Thymus (tissue), 11 donors: ENCODE results near the gene FABP7. TPM values are rescaled to one million over a fixed set of nuclear protein-coding genes. Genes with fewer than 3 reads are reported as not detected.

Experiments used
- DNase-seq, 9 donors: peaks; one replicate each; pipeline ENCODE4 v3.0.0-alpha.2; 2013; ENCODE audit warnings: low spot score in 9 of 9, low read depth in 6 of 9, missing footprints in 1 of 9
- H3K27ac ChIP-seq, 2 donors: one replicate each; pipeline ENCODE4 v1.5.1; 2013; ENCODE audit warnings: control low read depth in 1 of 2, low read depth in 1 of 2, low read length in 1 of 2, mild to moderate bottlenecking in 1 of 2, moderate library complexity in 1 of 2
- H3K27me3 ChIP-seq, 2 donors: one replicate each; pipeline ENCODE4 v1.5.1; 2013; ENCODE audit warnings: low read length in 1 of 2; ENCODE audit not compliant: control insufficient read depth in 2 of 2, insufficient read depth in 1 of 2
- H3K36me3 ChIP-seq, 2 donors: one replicate each; pipeline ENCODE4 v1.5.1; 2013; ENCODE audit warnings: low read length in 1 of 2, mild to moderate bottlenecking in 1 of 2, moderate library complexity in 1 of 2; ENCODE audit not compliant: control insufficient read depth in 2 of 2, insufficient read depth in 2 of 2
- H3K4me1 ChIP-seq, 2 donors: one replicate each; pipeline ENCODE4 v1.5.1; 2013; ENCODE audit warnings: low read length in 2 of 2; ENCODE audit not compliant: control insufficient read depth in 2 of 2, insufficient read depth in 2 of 2
- H3K4me3 ChIP-seq, 2 donors: one replicate each; pipeline ENCODE4 v1.5.1; 2013; ENCODE audit warnings: low read length in 2 of 2, control low read depth in 1 of 2, mild to moderate bottlenecking in 1 of 2
- H3K9me3 ChIP-seq, 2 donors: one replicate each; pipeline ENCODE4 v1.5.1; 2013; ENCODE audit warnings: low read length in 1 of 2, mild to moderate bottlenecking in 1 of 2; ENCODE audit not compliant: control insufficient read depth in 2 of 2, insufficient read depth in 1 of 2
- WGBS: extraction: QIAGEN DNeasy Blood & Tissue Kit; methylation state at CpG from one replicate; pipeline ENCODE4 v1.1.7; 2013; 5-methylcytosine and 5-hydroxymethylcytosine counted together
- polyA plus RNA-seq: library from polyadenylated mRNA; stranded (reverse); fragments of 200-250 nt; gene quantifications from one replicate; pipeline ENCODE4 v1.2.3, GENCODE V29; 2013
- total RNA-seq: library from RNA; stranded (reverse); fragments of 120-200 nt; gene quantifications from one replicate; pipeline ENCODE4 v1.2.4, GENCODE V29; 2013
- donor health status: healthy.

The FABP7 gene
- total and polyA plus RNA-seq, 2 donors, result 1.9 to 7.1 TPM

DNA sequence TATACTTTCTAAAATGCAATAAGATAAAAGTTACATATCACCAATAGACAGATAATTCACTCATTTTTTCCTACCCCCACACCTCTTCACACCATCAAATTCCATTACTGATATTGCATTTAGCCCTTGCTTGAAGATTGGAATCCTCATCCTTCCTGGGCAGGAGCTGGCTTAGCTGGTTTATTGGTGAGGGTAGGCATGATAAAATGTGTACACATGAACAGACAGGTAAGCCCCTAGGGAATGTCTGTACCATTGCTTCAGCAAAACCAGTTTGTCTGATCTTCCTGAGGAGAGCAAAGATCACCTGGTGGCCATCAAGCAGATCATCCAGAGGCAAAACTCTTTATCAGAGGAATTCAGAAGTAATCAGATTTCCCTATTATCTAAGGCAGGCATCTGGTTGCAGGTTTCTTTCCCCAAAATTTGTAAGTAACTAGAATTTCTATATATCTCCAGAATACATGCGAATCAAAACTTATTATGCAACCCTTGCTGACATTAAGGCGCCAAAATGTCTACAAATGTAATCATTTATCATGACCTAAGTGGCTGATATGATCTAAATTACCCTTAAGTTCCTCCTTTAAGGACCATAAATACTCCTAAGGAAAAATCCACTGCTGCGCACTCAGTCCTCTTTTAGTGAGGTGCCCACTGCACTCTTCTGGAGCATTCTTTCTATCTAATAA lies 6.6 kb upstream of the FABP7 start:
- Histone ChIP-seq H3K4me1 (no peaks in the 10 kb centered on the region), H3K27ac (no peak overlapping the region), H3K4me3 (no peak overlapping the region), H3K27me3 (no peaks in the 10 kb centered on the region), H3K9me3 (no peaks in the 10 kb centered on the region), H3K36me3 (no peaks in the 10 kb centered on the region)
- 88% methylated on average over 3 of the region's 3 CpGs for WGBS
- no peak for DNase-seq

DNA sequence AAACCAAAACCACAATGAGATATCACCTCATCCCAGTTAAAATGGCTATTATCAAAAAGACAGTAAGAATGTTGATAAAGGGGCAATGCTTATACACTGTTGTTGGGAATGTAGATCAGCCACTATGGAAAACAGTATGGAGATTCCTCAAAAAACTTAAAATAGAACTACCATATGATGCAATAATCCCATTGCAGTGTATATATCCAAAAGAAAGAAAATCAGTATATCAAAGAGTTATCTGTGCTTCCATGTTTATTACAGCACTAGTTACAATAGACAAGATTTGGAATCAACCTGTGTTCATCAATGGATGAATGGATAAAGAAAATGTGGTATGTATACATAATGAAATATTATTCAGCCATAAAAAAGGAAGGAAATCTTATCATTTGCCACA lies 3.5 kb upstream of the FABP7 start:
- peaks cover 0 to 5% of the 10 kb centered on the region in 2 donors for H3K27me3 ChIP-seq
- H3K4me3 ChIP-seq, result no peak overlapping the region
- no peaks in the 10 kb centered on the region for H3K36me3 ChIP-seq
- H3K9me3 ChIP-seq, result no peaks in the 10 kb centered on the region
- H3K4me1 ChIP-seq, result no peaks in the 10 kb centered on the region
- no peak for DNase-seq
- H3K27ac ChIP-seq, result no peak overlapping the region

DNA sequence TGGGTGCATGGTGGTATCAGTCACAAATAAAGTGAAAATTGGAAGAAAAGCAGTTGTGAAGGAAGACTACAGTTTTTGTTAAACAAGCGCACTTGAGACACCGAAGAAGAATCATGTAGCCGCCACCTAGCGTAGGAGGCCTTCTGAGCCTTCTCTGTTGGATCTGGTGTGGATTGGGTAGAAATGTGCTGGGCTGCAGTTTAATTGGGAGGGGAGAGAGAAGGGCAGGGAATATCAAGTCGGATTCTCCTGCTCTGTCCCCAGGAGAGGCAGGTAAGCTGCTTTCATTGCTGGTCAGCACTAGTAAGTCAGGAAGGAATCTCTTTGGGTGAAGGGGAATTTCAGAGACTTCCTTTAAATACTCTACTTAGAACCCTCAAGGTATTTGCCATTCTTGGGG lies 1.2 kb upstream of the FABP7 start:
- Histone ChIP-seq H3K27ac (no peak overlapping the region), H3K4me3 (no peak overlapping the region), H3K9me3 (no peaks in the 10 kb centered on the region), H3K4me1 (no peaks in the 10 kb centered on the region), H3K27me3 (peaks cover 0 to 5% of the 10 kb centered on the region in 2 donors), H3K36me3 (no peaks in the 10 kb centered on the region)
- 93% methylated on average over 5 of the region's 5 CpGs for WGBS
- DNase-seq, result no peak

DNA sequence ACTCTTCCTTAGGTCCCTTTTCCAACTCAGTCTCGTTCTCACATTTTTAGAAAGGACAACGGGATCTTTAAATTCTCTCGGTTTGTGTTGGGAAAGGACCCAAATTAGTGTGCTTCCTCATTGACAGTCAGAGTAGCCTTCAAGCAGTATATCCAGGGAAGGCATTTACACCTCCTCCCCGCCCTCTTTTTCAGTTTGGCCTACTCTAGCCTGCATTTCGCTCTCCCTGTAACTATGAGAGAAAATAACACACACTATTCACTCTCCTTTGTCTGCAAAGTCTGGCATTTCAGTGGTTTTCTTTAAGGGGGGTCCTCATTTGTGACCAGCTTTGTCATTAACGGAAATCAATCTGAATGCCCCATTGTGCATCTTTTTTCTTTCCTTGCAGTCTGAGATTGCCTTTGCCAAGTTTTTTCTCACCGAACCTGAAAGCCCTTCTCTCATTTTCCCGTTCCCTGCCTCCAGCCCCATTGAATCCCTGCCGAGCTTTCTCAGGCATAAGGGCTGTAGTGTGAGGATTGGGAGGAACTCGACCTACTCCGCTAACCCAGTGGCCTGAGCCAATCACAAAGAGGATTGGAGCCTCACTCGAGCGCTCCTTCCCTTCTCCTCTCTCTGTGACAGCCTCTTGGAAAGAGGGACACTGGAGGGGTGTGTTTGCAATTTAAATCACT lies 393 bp upstream of the FABP7 start:
- 71% methylated on average over 13 of the region's 13 CpGs for WGBS

DNA sequence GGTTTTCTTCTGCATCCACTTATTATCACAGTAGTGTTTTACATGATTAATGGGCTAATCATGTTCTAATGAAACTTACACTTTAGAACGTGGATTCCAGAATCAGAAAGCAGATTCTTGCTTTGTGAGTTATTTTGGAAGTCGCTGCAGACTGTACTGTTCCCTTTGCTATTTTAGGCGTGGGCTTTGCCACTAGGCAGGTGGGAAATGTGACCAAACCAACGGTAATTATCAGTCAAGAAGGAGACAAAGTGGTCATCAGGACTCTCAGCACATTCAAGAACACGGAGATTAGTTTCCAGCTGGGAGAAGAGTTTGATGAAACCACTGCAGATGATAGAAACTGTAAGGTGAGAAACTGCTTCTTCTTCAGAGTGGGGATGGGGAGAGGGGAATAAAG lies 598 bp downstream of the FABP7 start:
- peaks cover 0 to 5% of the 10 kb centered on the region in 2 donors for H3K27me3 ChIP-seq
- no peaks in the 10 kb centered on the region for H3K36me3 ChIP-seq
- no peaks in the 10 kb centered on the region for H3K4me1 ChIP-seq
- WGBS, result 59% methylated on average over 5 of the region's 5 CpGs
- no peaks in the 10 kb centered on the region for H3K9me3 ChIP-seq
- H3K4me3 ChIP-seq, result no peak overlapping the region
- no peak overlapping the region for H3K27ac ChIP-seq
- DNase-seq, result no peak

More for the DNA sequence above, 393 bp upstream of the FABP7 start:
- Histone ChIP-seq H3K4me1 (no peaks in the 10 kb centered on the region), H3K36me3 (no peaks in the 10 kb centered on the region), H3K27me3 (peaks cover 0 to 5% of the 10 kb centered on the region in 2 donors), H3K27ac (no peak overlapping the region), H3K9me3 (no peaks in the 10 kb centered on the region), H3K4me3 (no peak overlapping the region)
- DNase-seq, result no peak

DNA sequence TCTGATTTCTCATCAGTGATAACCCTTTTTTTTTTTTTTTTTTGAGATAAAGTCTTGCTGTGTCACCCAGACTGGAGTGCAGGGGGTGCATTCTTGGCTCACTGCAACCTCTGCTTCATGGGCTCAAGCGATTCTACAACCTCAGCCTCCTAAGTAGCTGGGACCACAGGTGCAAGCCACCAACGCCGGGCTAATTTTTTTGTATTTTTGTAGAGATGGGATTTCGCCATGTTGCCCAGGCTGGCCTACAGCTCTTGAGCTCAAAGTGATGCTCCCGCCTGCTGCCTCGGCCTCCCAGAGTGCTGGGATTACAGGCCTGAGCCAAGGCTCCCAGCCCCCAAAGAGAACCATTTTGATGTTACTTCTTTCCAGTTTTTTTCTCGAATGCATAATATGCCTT lies 2.2 kb downstream of the FABP7 start:
- no peak overlapping the region for H3K27ac ChIP-seq
- H3K36me3 ChIP-seq, result no peaks in the 10 kb centered on the region
- H3K4me1 ChIP-seq, result no peaks in the 10 kb centered on the region
- H3K4me3 ChIP-seq, result no peak overlapping the region
- no peaks in the 10 kb centered on the region for H3K9me3 ChIP-seq
- 98% methylated on average over 7 of the region's 7 CpGs for WGBS
- H3K27me3 ChIP-seq, result peaks cover 0 to 10% of the 10 kb centered on the region in 2 donors
- no peak for DNase-seq

DNA sequence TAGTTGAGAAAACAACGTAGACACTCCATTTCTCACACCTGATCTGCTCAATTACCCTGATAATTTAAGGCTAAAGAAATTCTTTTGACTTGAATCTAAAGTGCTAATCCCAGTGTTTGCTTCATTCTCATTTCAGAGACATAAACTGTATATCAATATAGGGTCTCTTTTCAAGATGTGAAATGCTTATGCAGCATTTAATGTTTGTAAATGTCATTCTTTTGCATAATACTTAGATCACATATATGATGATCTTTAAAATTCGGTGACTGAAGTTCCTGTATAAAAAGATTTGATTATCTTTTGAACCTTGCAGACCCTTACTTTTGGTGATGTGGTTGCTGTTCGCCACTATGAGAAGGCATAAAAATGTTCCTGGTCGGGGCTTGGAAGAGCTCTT lies 3.9 kb downstream of the FABP7 start:
- WGBS, result 86% methylated on average over 4 of the region's 4 CpGs
- Histone ChIP-seq H3K9me3 (no peaks in the 10 kb centered on the region), H3K36me3 (no peaks in the 10 kb centered on the region), H3K4me1 (no peaks in the 10 kb centered on the region), H3K27ac (no peak overlapping the region), H3K4me3 (no peak overlapping the region), H3K27me3 (peaks cover 6 to 27% of the 10 kb centered on the region in 2 donors)
- no peak for DNase-seq

DNA sequence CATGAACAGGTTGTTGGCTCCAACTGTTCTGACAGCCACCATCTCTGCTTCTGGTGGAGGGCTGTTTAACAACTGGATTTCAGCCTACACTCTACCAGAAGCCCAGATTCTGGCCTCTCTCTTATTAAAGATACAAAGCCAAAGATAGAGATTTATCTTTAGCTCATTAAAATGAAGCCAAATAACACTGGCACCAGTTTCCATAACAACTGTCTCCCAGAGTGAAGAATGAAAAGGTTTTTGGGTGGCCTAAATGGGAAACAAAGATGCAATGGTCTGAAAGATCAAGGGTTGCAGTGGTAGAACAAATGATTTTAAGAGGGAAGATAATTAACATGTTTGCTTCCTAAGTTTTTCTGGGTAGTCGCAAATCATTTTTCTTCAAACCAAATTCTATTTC lies 6.4 kb downstream of the FABP7 start:
- 97% methylated on average over 1 of the region's 1 CpG for WGBS
- no peak overlapping the region for H3K4me3 ChIP-seq
- DNase-seq, result no peak
- H3K9me3 ChIP-seq, result no peaks in the 10 kb centered on the region
- H3K4me1 ChIP-seq, result peaks cover 0 to 2% of the 10 kb centered on the region in 2 donors
- no peaks in the 10 kb centered on the region for H3K36me3 ChIP-seq
- no peak overlapping the region for H3K27ac ChIP-seq
- H3K27me3 ChIP-seq, result peaks cover 22 to 47% of the 10 kb centered on the region in 2 donors

DNA sequence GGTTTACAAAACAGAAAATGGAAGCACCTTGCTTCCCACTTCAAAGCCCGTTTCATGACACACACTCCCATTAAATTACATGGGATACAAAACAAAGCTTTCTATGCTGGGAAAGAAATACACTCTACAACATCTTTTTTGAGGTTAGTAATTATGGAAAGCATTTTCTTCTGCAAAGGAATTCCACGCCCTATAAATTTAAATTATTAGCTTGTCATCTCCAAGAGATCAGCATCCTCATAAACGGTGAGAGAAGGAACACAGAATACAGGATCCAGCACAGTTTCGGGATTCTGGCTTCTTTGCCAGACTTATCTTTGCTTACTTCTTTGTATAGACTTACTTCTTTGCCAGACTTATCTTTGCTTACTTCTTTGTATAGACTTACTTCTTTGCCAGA lies 8.2 kb downstream of the FABP7 start:
- H3K27ac ChIP-seq, result no peak overlapping the region
- no peaks in the 10 kb centered on the region for H3K9me3 ChIP-seq
- H3K4me1 ChIP-seq, result peaks cover 0 to 2% of the 10 kb centered on the region in 2 donors
- no peak overlapping the region for H3K4me3 ChIP-seq
- no peak for DNase-seq
- 90% methylated on average over 4 of the region's 4 CpGs for WGBS
- no peaks in the 10 kb centered on the region for H3K36me3 ChIP-seq
- H3K27me3 ChIP-seq, result peaks cover 22 to 54% of the 10 kb centered on the region in 2 donors
